ENCODE measurements around the gene OSCP1.
"Not testable (repeated sequence)": the region's sequence is repeated elsewhere in the genome, so short reads cannot be mapped to it uniquely, and the experiment has no call there.

The OSCP1 gene

DNA sequence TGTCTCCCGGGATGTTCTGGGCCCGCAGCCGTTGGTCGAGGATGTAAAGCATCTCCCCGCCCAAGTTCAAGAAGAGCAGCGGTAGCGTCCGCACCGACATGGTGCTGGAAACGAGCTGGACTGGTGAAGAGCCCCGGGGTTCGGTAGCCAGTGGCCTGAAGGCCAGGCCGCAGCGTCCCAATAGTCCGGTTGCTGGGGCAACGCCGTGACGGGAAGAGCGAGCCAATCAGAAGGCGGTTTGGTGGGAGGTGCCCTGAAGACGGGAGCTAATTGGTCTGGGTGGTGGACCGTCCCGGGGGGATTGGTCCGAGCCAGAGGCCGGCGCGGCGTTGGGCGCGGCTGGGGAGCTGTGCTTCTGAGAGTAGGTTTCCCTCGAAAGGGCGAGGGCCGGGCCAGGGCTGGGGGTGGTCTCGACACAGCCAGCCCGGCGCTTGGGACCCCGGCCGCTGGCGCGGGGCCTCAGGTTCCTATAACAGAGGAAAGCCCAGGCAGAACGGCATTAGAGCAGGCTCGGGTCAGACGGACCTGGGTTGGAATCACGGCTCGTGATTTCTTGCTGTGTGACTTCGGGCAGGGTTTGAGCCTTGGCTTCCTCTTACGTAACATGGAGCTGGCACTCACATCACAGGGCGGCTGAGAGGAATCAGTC is at the start of gene OSCP1:
TSS of gene OSCP1 (minus strand) at position 182 of the 649 bp plus-strand sequence. CDS start at position 100, 82 bp downstream.
- DNase-seq: peak; percentile 92

DNA sequence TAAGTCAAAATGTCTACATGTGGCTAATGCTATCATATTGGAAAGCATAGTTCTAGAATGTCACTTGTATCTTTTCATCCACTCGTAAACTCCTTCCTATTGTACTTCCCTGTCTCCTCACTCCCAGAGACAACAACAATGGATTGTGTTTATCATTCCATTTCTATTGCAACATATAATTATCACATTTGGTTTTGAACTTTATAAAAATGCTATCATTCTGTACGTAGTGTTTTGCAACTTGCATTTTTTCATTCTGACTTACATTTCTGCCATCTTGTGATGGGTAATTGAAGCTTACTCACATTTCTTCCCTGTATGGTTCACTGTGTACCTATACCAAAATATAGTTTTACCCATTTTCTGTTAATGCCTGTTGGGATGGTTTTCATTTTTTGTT is 47.0 kb upstream of the OSCP1 start:
- no peak for DNase-seq

GRCh38 chr1:36494971-36495370 is 44.7 kb upstream of the OSCP1 start:
- no peak for DNase-seq

DNA sequence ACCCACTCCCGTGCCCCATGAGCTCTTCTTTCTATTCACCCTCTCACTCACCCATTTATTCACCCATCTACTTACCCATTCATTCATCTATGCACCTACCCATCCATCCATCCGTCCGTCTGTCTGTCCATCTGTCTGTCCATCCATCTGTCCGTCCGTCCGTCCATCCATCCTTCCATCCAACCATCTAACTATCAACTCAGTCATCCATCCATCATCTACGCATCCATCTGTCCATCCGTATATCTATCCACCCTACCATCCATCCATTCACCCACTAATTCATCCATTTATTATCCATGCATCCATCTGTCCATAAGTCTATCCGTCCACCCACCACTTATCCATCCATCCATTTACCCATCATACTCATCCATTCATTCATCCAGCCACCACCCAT is 43.3 kb upstream of the OSCP1 start:
- DNase-seq: no peak

DNA sequence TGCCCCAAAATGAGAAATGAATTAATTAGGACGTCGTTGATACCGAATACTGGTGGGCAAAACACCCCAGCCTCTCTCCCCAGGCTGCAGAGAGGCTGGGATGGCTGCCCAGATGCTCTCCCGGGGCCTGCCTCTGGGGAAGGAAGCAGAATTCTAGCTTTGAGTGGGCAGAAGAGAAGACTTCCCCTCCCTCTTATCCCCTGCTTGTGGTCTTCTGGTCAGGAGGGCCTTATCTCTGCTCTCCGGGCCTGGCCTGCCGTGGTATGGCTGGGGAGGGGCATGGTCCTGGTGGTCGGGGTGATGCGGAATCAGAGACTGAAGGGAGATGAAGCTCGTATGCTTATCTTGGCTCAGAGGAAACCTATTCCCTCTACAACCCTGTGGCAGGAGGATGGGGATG is 42.2 kb upstream of the OSCP1 start:
- no peak for DNase-seq

DNA sequence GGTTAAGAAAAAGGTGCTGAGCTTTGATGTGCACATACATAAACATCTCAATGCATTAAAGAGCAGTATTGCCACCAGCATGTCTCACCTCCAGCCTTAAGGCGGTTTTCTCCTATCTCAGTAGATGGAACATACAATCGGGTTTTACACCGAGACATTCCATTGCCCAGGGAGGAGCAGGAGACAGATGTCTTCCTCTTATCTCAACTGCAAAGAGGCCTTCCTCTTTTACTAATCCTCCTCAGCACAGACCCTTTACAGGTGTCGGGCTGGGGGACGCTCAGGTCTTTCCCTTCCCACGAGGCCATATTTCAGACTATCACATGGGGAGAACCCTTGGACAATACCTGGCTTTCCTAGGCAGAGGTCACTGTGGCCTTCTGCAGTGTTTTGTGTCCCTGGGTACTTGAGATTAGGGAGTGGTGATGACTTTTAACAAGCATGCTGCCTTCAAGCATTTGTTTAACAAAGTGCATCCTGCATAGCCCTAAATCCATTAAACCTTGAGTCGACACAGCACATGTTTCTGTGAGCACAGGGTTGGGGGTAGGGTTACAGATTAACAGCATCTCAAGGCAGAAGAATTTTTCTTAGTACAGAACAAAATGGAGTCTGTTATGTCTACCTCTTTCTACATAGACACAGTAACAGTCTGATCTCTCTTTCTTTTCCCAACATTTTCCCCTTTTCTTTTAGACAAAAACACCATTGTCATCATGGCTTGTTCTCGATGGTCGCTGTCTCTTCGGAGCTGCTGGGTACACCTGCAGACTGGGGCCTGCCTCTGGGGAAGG is 39.2 kb upstream of the OSCP1 start:
- not testable (repeated sequence) for DNase-seq

- DNase-seq: no peak
These were observed 37.7 kb upstream of the OSCP1 start for GRCh38 chr1:36487906-36488305.

- not testable (repeated sequence) for DNase-seq
These were observed 37.1 kb upstream of the OSCP1 start for GRCh38 chr1:36487336-36487725.

- DNase-seq: peak; percentile 5
These were observed 36.4 kb upstream of the OSCP1 start for GRCh38 chr1:36486439-36487335.

DNA sequence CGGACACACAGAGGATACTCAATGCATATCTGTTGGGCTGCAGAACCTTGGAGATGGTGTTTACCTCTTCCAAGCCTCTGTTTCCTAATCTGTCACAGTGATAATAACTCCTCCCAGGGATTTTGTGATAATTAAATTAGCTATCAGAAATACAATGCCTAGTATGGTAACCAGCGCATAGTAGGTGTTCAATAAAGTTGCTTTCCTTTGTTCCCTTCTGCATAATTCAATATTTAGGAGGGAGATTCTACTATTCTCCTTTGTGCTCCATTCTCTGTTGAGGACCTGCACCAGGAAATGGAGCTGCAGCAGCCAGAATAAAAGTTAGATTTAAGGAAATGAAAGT is 35.8 kb upstream of the OSCP1 start:
- no peak for DNase-seq

DNA sequence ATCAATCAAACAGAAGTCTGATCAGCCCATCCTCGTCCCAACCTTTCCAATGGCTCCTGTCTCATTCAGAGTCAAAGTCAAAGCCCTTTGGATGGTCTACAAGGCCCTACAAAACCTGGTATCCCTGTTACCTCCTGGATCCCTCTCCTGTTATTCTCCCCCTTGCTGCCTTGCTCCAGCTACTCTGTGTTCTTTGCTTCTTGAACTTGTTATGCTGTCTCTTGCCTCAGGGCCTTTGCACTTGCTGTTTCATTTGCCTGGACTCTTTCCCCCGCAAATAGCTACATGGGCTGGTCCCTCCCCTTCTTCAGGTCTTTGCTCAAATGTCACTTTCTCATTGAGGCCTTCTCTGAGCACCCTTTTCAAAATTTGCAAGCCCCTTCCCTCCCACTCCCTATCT is 33.8 kb upstream of the OSCP1 start:
- DNase-seq: no peak

GRCh38 chr1:36482724-36483388 is 32.6 kb upstream of the OSCP1 start, which contains the start of gene CSF3R:
CSF3R (minus strand) TSS chr1:36482913; CDS start chr1:36479496, 3,417 bp downstream.
- DNase-seq: no peak

DNA sequence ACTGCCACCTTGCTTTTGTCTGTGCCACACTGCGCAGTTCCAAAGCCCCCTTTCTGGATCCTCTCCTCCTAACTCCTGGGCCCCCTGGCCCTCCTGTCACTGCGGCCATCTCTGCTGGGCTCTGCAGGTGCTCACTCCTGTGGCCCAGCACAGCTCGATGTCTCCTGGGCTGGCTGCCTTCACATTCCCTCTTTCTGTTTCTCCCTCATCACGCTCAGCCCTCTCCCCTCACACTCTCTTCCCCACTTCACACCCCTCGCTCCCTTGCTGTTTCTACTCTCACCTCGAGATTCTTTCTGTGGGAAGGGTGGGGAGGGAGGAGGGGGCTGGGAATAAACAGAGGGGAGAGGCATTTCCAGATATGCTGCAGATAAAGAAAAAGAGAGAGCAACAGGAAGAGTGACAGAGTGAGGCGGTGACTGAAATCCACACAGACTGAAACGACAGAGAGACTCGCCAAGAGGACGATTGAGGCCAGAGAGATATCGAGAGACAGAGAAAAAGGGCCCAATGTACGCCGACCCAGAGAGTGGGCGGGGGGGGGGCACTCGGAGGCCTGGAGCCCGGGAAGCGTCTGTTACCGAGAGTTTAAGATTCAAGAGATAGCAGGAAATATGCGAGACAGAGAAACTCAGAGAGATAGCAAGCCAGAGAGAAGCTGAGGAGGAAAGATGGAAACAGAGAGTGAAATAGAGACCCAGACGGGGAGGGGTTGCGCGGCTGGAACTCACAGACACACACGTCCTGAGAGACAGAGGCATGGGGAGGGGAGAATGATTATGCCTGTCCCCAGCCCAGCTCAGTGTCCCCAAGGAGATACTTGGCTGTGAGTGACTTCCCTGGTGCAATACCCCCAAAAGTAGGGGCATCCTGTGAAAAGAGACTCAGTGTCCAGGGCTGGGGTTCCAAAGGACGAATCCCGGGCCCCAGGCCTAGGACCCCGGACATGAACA is 31.8 kb upstream of the OSCP1 start:
- no peak for DNase-seq

GRCh38 chr1:36481091-36481490 is 30.8 kb upstream of the OSCP1 start:
- DNase-seq: no peak

DNA sequence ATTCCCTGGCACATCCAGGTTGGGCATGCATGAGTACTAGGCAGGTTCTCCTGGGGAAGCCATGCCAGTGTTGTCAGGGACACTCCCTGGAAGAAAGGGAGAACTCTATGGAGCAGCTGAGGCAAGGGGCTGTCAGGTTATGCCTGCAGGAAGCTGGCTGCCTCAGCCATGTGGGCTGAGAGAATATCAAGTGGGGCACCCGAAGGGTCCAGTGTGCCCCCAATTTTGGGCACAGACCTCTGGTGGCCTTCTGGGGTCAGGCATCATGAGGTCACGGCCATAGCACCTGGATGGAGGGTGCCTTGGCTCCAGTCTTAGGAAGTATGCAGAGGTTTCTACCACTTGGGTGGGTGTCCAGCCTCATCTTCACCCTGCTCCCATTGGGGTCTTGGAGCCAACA is 29.9 kb upstream of the OSCP1 start:
- DNase-seq: no peak

- DNase-seq: no peak
These were observed 29.3 kb upstream of the OSCP1 start for GRCh38 chr1:36479505-36480051.

DNA sequence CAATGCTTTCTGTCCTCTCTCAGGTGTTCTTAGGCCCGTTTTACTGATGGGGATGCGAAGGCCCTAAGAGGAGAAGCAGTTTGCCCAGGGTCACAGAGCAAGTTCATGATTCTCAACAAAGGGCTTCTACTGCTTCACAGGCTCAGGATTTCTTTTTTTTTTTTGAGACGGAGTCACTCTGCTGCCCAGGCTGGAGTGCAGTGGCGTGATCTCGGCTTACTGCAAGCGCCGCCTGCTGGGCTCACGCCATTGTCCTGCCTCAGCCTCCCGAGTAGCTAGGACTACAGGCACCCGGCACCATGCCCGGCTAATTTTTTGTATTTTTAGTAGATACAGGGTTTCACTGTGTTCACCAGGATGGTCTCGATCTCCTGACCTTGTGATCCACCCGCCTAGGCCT is 27.4 kb upstream of the OSCP1 start:
- DNase-seq: not testable (repeated sequence)

- DNase-seq: no peak
These were observed 26.7 kb upstream of the OSCP1 start for GRCh38 chr1:36476945-36477344.

- DNase-seq: no peak
These were observed 25.8 kb upstream of the OSCP1 start for GRCh38 chr1:36475910-36476604.

DNA sequence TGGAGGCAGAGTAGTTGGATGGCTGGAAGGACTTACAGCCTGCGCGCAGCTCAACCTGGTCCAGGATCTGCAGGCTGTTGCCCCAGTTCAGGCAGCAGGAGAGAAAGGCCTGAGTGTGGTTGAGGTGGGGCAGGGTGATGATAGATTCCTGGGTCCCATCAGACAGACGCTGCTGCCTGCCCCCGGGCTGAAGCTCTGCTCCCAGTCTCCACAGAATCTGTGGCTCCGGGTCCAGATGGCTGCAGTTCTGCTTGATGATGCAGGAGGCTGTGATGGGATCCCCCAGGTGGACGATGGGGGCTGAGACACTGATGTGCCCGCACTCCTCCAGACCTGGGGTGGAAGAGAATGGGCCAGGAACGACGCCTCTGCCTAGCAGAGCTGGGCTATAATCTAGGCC is 25.1 kb upstream of the OSCP1 start:
- no peak for DNase-seq

DNA sequence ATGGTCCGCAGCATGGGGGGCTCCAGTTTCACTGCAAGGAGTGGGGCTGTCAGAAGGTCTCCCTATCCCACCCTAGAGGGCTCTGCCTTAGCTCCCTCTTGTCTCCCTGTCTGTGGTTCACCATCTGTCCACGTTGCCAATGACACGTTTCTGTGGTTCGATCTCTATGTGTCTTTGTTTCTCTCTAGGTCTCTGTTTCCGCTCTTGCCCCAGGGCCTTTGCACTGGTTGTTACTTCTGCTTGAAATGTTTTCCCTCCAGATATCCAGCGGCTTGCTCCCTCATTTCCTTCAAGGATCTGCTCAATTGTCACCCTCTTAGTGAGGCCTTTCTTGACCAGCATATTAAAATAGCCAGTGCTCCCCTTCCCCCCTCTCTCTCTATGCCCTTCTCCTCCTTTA is 22.4 kb upstream of the OSCP1 start:
- no peak for DNase-seq
